Testis (tissue), 3 donors: ENCODE measurements around the gene NEK4. TPM values are rescaled to one million over a fixed set of nuclear protein-coding genes. Genes with fewer than 3 reads are reported as not detected.

Experiments
- DNase-seq: peaks from one replicate; pipeline ENCODE4 v3.0.0-alpha.2; 2019
- H3K27ac ChIP-seq, 2 donors: fragments of 200-600 bp; sonication (generic); one replicate each; pipeline ENCODE4 v1.5.1; 2019
- H3K27me3 ChIP-seq: fragments of 200-600 bp; sonication (generic); one replicate; pipeline ENCODE4 v1.5.1; 2019
- H3K36me3 ChIP-seq: fragments of 200-600 bp; sonication (generic); one replicate; pipeline ENCODE4 v1.5.1; 2017; ENCODE audit warnings: low read depth; ENCODE audit errors: missing control alignments
- H3K4me1 ChIP-seq: fragments of 200-600 bp; sonication (generic); one replicate; pipeline ENCODE4 v1.5.1; 2019
- H3K4me3 ChIP-seq, 2 donors: fragments of 200-600 bp; sonication (generic); one replicate each; pipeline ENCODE4 v1.5.1; 2017 to 2019
- H3K9me3 ChIP-seq: fragments of 200-600 bp; sonication (generic); one replicate; pipeline ENCODE4 v1.5.1; 2017
- POLR2A ChIP-seq: fragments of 450-650 bp; IDR thresholded peaks from one replicate; pipeline ENCODE4 v1.6.1; 2017; ENCODE audit warnings: antibody characterized with exemption, mild to moderate bottlenecking, moderate library complexity
- WGBS, 2 donors: methylation state at CpG; one replicate each; pipeline ENCODE4 v1.1.5; 2018; 5-methylcytosine and 5-hydroxymethylcytosine counted together
- intact Hi-C: fragments of 100-400 bp; cut with DNase I; formaldehyde crosslinking; loops from one replicate; pipeline ENCODE4 v1.15.1; 2023; ENCODE audit warnings: low total_unique reads
- polyA plus RNA-seq: library from polyadenylated mRNA; stranded (reverse); fragments of 350-450 nt; fragmentation: Illumina TruSeq; extraction: RNeasy Lipid Tissue Mini Kit (QIAGEN cat#74804); gene quantifications from one replicate; pipeline ENCODE4 v1.2.3, GENCODE V29; 2014; ENCODE audit warnings: low read depth, low replicate concordance; ENCODE audit not compliant: insufficient read depth
- total RNA-seq, 2 donors: library from RNA; depleted of rRNA; stranded (reverse); fragments of >200 nt; gene quantifications; one replicate each; pipeline ENCODE4 v1.2.3, GENCODE V29; 2016
- TF ChIP-seq, protein P1 (sequence below), 3 experiments: fragments of 450-650 bp in 2 of 3; fragments of 200-600 bp in 1 of 3; sonication (generic) in 1 of 3; IDR thresholded peaks; one replicate each; pipeline ENCODE4 v1.5.1; 2016 to 2019; ENCODE audit warnings: antibody characterized with exemption in 3 of 3, mild to moderate bottlenecking in 2 of 3, moderate library complexity in 1 of 3

NEK4 gene
- total and polyA plus RNA-seq, 3 donors from 2014 or later, result 66.6 to 114 (median 70.2) TPM

DNA sequence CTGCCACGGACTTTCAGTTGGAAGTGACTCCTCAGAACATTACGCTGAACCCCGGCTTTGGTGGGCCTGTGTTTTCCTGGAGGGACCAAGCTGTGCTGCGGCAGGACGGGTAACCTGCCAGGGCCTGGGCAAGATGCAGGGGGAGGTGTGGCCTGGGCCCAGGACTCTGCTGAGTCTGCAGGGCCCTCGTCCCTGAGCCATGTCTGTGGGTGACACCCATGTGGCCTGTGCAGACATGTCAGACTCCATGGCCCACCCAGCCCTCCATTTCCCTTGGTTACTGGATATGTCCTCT is 19.0 kb upstream of the NEK4 start:
- H3K27me3 ChIP-seq, result no peaks in the 10 kb centered on the region
- H3K36me3 ChIP-seq, result no peaks in the 10 kb centered on the region
- 93 to 100% methylated on average over 1 to 6 of the region's 6 CpGs for WGBS, 2 donors
- TF ChIP-seq POLR2A, result no peak
- TF ChIP-seq, protein P1, sequence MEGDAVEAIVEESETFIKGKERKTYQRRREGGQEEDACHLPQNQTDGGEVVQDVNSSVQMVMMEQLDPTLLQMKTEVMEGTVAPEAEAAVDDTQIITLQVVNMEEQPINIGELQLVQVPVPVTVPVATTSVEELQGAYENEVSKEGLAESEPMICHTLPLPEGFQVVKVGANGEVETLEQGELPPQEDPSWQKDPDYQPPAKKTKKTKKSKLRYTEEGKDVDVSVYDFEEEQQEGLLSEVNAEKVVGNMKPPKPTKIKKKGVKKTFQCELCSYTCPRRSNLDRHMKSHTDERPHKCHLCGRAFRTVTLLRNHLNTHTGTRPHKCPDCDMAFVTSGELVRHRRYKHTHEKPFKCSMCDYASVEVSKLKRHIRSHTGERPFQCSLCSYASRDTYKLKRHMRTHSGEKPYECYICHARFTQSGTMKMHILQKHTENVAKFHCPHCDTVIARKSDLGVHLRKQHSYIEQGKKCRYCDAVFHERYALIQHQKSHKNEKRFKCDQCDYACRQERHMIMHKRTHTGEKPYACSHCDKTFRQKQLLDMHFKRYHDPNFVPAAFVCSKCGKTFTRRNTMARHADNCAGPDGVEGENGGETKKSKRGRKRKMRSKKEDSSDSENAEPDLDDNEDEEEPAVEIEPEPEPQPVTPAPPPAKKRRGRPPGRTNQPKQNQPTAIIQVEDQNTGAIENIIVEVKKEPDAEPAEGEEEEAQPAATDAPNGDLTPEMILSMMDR (IDR thresholded peaks at IDR 0.05), result no peak
- DNase-seq, result no peak
- intact Hi-C loops, result no loop called here
- H3K4me3 ChIP-seq, result no peak overlapping the region
- H3K9me3 ChIP-seq, result no peaks in the 10 kb centered on the region
- H3K4me1 ChIP-seq, result no peaks in the 10 kb centered on the region
- H3K27ac ChIP-seq, result no peak overlapping the region

- no peak for DNase-seq
- Histone ChIP-seq H3K27ac (no peak overlapping the region), H3K27me3 (no peaks in the 10 kb centered on the region), H3K4me1 (no peaks in the 10 kb centered on the region), H3K4me3 (no peak overlapping the region), H3K9me3 (no peaks in the 10 kb centered on the region), H3K36me3 (no peaks in the 10 kb centered on the region)
- TF ChIP-seq, protein P1 (IDR thresholded peaks at IDR 0.05), result no peak
- TF ChIP-seq POLR2A, result no peak
- intact Hi-C loops, result no loop called here
- WGBS, 2 donors, result 87 to 88% methylated on average over 13 to 16 of the region's 16 CpGs
Measured at GRCh38 chr3:52788890-52789745, 18.4 kb upstream of the NEK4 start.

- intact Hi-C loops, result no loop called here
- DNase-seq, result no peak
- no peaks in the 10 kb centered on the region for H3K27me3 ChIP-seq
- TF ChIP-seq, protein P1 (IDR thresholded peaks at IDR 0.05), result no peak
- TF ChIP-seq POLR2A, result no peak
- no peaks in the 10 kb centered on the region for H3K36me3 ChIP-seq
- no peaks in the 10 kb centered on the region for H3K4me1 ChIP-seq
- 63 to 88% methylated on average over 9 to 17 of the region's 17 CpGs for WGBS, 2 donors
- no peak overlapping the region for H3K4me3 ChIP-seq
- no peaks in the 10 kb centered on the region for H3K9me3 ChIP-seq
- no peak overlapping the region for H3K27ac ChIP-seq
Measured at GRCh38 chr3:52787672-52788625, 17.2 kb upstream of the NEK4 start.

DNA sequence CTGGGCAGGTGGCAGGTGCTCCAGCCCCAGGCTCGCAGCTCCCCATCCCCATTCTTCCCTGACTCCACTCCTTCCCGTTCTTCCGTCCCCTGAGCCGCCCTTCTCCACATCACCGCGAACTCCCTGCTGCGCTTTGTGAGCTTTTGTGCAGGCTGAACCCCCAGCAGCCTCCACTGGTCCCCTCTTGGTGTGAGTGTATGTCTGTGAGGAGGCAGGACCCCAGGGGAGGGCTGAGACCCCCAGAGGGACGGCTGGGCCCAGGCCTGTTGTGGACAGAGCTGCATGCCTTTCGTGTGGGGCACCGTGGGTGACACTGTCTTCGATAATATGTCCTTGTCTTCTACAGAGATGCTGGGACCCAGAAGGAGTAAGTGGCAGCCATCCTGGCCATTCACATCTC is 16.5 kb upstream of the NEK4 start:
- TF ChIP-seq POLR2A, result no peak
- TF ChIP-seq, protein P1 (IDR thresholded peaks at IDR 0.05), result no peak
- WGBS, 2 donors, result 91 to 92% methylated on average over 10 to 11 of the region's 11 CpGs
- DNase-seq, result no peak
- H3K4me1 ChIP-seq, result no peaks in the 10 kb centered on the region
- H3K9me3 ChIP-seq, result no peaks in the 10 kb centered on the region
- H3K36me3 ChIP-seq, result no peaks in the 10 kb centered on the region
- no peaks in the 10 kb centered on the region for H3K27me3 ChIP-seq
- intact Hi-C loops, result no loop called here
- no peak overlapping the region for H3K27ac ChIP-seq
- H3K4me3 ChIP-seq, result no peak overlapping the region
